KMS-11 (cell line): ENCODE data around the gene NIM1K.

Source experiments
- H2AFZ ChIP-seq: fragments of 200-600 bp; sonication (generic); 2 replicates; pipeline ENCODE4 v1.6.1; 2016; ENCODE audit warnings: antibody characterized with exemption, mixed run types, low read depth
- H3K27ac ChIP-seq: fragments of 200-600 bp; sonication (generic); 2 replicates; pipeline ENCODE4 v1.6.1; 2016; ENCODE audit warnings: mild to moderate bottlenecking, mixed run types
- H3K27me3 ChIP-seq: fragments of 200-600 bp; sonication (generic); 2 replicates; pipeline ENCODE4 v1.6.1; 2017; ENCODE audit warnings: mild to moderate bottlenecking, low read depth, mixed run types, moderate library complexity; ENCODE audit not compliant: insufficient read depth
- H3K36me3 ChIP-seq: fragments of 200-600 bp; sonication (generic); 2 replicates; pipeline ENCODE4 v1.6.1; 2017; ENCODE audit warnings: mild to moderate bottlenecking, mixed run types; ENCODE audit not compliant: insufficient read depth
- H3K4me1 ChIP-seq: fragments of 200-600 bp; sonication (generic); 2 replicates; pipeline ENCODE4 v1.6.1; 2016; ENCODE audit warnings: mild to moderate bottlenecking, low read depth, mixed run types; ENCODE audit not compliant: poor library complexity, severe bottlenecking
- H3K4me2 ChIP-seq: fragments of 200-600 bp; sonication (generic); 2 replicates; pipeline ENCODE4 v1.7.0; 2016; ENCODE audit warnings: mild to moderate bottlenecking, mixed run types
- H3K4me3 ChIP-seq: fragments of 200-600 bp; sonication (generic); IDR thresholded peaks from 2 replicates; pipeline ENCODE4 v1.6.1; 2017; ENCODE audit warnings: low read depth, low read length, mixed read lengths; ENCODE audit not compliant: insufficient read depth
- H3K79me2 ChIP-seq: fragments of 200-600 bp; sonication (generic); 2 replicates; pipeline ENCODE4 v1.6.1; 2016; ENCODE audit warnings: low read depth, mixed run types; ENCODE audit not compliant: insufficient read depth
- H3K9ac ChIP-seq: fragments of 200-600 bp; sonication (generic); 2 replicates; pipeline ENCODE4 v1.6.1; 2016; ENCODE audit warnings: mild to moderate bottlenecking, mixed run types
- H4K20me1 ChIP-seq: fragments of 200-600 bp; sonication (generic); 2 replicates; pipeline ENCODE4 v1.6.1; 2016; ENCODE audit warnings: mild to moderate bottlenecking, mixed run types; ENCODE audit not compliant: insufficient read depth
- CTCF ChIP-seq: fragments of 200-600 bp; sonication (generic); conservative IDR thresholded peaks from 2 replicates; pipeline ENCODE4 v1.6.1; 2017; ENCODE audit warnings: low read depth, mild to moderate bottlenecking, antibody characterized with exemption, low read length, moderate library complexity, mixed read lengths

Gene NIM1K

GRCh38 chr5:43225649-43226245, 33.7 kb downstream of the NIM1K start:
- Histone ChIP-seq H2AFZ (no peak overlapping the region), H3K79me2 (no peaks in the 10 kb centered on the region), H3K4me1 (no peaks in the 10 kb centered on the region), H3K4me2 (no peak overlapping the region), H3K27ac (no peak overlapping the region), H3K4me3 (no peak overlapping the region), H3K9ac (no peak overlapping the region), H3K27me3 (no peaks in the 10 kb centered on the region), H3K36me3 (no peaks in the 10 kb centered on the region), H4K20me1 (no peaks in the 10 kb centered on the region)
- TF ChIP-seq CTCF: no peak

DNA sequence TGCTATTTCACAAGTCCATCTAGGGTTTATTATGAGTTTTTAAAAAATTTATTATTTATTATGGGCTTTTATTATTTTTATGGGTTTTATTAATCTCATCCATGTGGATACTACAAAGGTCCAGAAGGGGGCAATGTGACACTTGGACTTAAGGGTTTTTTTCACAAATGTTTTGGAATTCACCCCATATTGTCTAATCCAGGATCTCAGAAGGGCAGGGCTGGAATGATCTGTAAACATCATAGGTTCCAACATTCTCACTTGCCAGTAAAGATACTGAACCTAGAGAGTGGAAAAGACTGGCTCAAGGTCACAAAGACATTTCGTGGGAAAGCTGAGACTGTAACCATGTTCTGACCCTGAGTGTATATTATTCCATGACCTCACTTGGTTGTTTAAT, 35.6 kb downstream of the NIM1K start:
- Histone ChIP-seq H3K27me3 (no peaks in the 10 kb centered on the region), H3K4me2 (no peak overlapping the region), H3K9ac (no peak overlapping the region), H3K36me3 (no peaks in the 10 kb centered on the region), H3K79me2 (no peaks in the 10 kb centered on the region), H3K27ac (no peak overlapping the region), H4K20me1 (no peaks in the 10 kb centered on the region), H3K4me3 (no peak overlapping the region), H2AFZ (no peak overlapping the region), H3K4me1 (no peaks in the 10 kb centered on the region)
- TF ChIP-seq CTCF: peak; percentile 71; the same call in 1 of the 2 replicates

- H3K36me3 ChIP-seq: no peaks in the 10 kb centered on the region
- H3K27me3 ChIP-seq: no peaks in the 10 kb centered on the region
- no peak overlapping the region for H2AFZ ChIP-seq
- TF ChIP-seq CTCF: no peak
- H3K9ac ChIP-seq: no peak overlapping the region
- peaks cover 8% of the 10 kb centered on the region for H3K4me1 ChIP-seq
- no peak overlapping the region for H3K27ac ChIP-seq
- H4K20me1 ChIP-seq: no peaks in the 10 kb centered on the region
- no peak overlapping the region for H3K4me3 ChIP-seq
- no peak overlapping the region for H3K4me2 ChIP-seq
- H3K79me2 ChIP-seq: no peaks in the 10 kb centered on the region
Observed at GRCh38 chr5:43230707-43231106, 38.7 kb downstream of the NIM1K start.

- Histone ChIP-seq H4K20me1 (no peaks in the 10 kb centered on the region), H3K4me2 (no peak overlapping the region), H3K36me3 (no peaks in the 10 kb centered on the region), H3K4me1 (peaks cover 8% of the 10 kb centered on the region), H3K4me3 (no peak overlapping the region), H2AFZ (no peak overlapping the region), H3K27me3 (no peaks in the 10 kb centered on the region), H3K9ac (no peak overlapping the region), H3K79me2 (no peaks in the 10 kb centered on the region), H3K27ac (no peak overlapping the region)
- no peak for TF ChIP-seq CTCF
Observed at GRCh38 chr5:43231977-43232376, 40.0 kb downstream of the NIM1K start.
